ENCODE data around the gene CDH7.
A peak's percentile ranks its signal among the peaks of the same experiment; 100 is the strongest.

The CDH7 gene

DNA sequence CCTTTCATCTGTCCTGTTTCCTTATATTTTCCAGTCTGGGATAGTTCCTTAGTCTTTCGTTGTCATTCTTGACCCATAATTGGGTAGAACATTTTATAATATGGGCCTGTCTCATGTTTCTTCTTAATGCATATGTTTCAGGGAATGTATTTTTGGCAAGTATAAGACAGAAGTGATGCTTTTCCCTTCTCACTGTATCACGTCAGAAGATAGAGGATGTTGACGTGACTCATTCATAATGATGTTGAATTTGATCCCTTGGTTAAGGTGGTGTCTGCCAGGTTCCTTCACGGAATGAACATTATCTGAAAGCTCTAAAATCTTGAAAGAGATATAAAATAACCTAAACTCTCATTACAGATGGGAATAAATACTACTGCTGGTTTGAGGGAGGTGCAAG lies 18.8 kb downstream of the CDH7 start:
- no peak for DNase-seq (ENCODE audit: low spot score)

DNA sequence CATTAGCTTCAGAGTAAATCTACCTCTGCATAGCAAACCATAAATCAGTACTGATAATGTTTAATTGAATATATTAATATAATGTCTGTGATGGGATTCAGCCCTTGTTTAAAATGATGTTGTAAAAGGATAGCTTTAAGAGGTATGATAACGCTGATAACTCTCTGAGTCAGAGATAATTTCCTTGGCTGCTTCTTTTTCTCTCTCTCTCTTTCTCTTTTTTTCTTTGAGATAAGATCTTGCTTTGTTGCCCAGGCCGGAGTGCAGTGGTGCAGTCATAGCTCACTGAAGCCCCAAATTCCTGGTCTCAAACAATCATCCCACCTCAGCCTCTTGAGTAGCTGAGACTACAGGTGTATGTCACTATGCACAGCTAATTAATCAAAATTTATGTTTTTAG lies 35.7 kb downstream of the CDH7 start:
- no peak for DNase-seq (ENCODE audit: low spot score)

DNA sequence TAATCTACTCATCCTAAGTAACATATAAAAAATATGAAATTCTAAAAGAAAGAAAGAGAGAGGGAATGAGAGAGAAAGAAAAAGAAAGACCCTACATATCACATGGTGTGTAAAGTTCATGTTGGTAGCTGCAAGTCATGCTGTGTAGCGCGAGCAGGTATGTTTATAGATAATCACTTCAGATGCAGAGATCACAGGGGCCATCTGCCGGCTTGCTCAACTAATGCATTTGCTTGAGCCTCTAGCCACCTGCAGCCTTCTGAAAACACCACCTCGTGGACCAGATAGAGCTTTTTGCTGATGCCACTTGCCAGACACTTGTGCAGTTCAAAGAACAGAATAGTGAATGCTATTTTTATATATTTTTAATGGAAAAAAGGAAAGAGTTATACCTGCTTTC lies 37.6 kb downstream of the CDH7 start:
- peak; percentile 19 for DNase-seq (ENCODE audit: low spot score)

DNA sequence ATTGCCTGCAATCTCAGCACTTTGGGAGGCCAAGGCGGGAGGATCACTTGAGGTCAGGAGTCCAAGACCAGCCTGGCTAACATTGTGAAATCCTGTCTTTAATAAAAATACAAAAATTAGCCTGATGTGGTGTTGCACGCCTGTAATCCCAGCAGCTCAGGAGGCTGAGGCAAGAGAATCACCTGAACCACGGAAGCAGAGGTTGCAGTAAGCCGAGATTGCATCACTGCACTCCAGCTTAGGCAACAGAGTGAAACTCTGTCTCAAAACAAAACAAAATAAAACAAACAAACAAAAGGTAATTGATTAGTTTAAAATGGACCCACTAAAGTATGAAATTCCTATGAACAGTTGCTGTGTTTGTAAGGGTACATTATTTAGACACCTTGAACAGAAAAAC lies 39.8 kb downstream of the CDH7 start:
- DNase-seq (ENCODE audit: low spot score): no peak

DNA sequence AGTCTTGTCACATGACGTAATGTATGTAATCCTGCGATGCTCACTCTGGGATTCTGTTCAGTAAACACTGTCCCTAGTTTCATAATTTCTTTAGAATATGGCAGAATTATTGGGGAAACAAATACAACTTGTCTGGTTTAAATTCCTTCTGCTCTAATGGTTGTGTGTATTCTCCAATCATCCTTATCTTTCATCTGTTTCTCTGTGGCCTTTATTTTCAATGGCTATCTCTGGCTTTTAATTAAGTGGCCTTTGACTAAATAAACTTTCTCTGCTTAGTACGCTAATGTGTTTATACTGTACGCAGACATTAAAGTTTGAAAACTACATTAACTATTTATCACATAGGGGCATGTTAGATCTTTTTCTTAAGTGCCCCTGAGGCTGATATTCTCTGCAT lies 40.9 kb downstream of the CDH7 start:
- DNase-seq (ENCODE audit: low spot score): no peak

DNA sequence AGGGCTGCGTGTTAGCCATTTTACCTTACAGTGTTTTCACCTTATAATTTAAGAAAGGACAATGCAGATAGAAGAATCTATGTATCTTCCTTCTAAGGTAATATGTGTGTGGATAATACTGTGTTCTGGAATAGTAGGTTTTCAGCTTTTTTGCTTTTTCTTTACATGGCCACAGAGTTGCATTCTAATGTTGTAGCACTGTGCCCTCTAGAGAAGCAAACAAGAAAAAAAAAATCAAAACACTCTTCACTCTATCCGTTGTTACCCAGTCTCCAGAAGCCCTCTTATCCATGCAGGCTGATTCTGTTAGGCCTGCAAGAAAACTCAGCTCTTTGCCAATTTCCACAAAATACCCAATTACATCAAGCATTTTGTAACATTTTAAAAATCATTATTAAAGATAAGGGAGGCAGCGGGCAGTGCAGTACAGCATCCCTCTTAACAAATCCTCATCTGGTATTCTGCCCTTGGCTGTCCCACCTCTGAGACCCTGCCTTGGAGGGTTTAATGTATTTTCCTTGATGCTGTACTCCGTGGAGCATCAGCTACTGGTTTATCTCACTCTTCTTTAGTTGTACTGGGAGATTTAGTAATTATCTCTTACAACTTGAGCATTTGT lies 41.8 kb downstream of the CDH7 start:
- no peak for DNase-seq (ENCODE audit: low spot score)

DNA sequence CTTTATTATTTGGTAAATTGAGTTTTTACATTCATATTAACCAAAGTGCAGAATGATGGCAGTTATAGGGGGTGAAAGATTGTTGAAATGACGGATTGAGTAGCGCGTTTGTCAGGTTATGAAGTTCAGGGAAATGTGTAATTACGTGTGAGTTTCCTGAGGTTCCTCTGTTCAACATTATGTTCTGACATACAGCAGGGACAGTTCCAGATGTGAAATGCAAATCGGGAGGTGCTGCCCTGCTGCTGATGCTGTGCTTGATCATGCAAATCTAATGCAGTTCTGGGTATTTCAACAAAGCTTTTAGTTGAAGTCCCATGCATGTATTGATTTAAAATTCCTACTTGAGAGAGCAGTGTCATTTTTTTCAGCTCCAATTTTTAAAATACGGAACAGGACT lies 57.9 kb downstream of the CDH7 start:
- no peak for DNase-seq (ENCODE audit: low spot score)

DNA sequence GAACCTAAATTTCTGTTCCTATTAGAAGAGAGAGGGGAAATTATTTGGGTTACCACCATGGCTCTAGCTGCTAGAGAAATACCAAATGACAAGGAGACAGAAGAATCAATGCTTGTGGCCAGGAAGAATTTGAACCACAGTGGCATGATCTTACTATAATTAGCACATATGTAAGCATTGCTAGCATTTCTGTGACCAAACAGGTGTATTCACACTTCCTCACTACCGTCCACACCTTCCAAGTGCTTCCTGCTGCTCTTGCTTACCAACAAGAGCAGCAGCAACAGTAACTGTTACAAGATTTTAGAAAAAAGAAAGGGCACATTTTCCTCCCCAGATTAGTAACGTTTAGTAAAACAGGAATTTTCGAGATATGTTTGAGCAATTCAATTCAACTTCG lies 60.5 kb downstream of the CDH7 start:
- no peak for DNase-seq (ENCODE audit: low spot score)

DNA sequence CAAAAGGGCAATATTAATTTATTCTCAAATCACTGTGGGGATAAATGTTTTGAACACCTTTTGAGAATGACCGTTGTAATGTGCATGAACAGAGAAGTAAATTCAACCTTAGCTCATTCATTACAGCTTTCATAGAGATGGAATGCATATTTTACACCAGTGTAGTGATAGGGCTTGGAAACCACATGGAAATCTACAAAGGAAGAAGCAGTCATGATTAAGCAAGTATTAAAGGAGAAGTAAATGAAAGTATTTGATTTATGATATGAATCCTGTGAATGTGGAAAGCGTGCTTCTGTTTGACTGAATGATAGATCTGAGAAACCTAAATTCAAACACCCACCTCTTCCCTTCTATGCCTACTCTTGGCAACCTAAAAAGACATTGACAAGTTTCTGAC lies 64.7 kb downstream of the CDH7 start:
- no peak for DNase-seq (ENCODE audit: low spot score)

DNA sequence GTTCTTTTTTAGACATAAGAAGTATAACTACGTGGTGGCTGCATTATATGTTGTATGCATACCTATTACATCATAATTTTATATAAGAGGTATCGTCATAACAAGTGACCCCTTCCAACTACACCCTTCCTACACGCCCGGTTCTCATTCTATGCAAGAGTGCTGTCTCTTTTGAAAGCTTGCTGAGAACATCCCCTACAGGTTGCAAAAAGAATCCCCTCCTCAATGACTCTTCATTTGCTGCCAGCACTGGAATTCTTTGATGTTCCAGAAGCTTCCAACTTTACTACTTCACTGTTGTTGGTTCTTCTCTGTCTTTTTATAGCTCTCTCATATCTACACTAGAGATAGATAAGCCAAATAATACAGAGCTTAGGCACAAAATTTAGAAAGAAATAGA lies 66.4 kb downstream of the CDH7 start:
- no peak for DNase-seq (ENCODE audit: low spot score)

DNA sequence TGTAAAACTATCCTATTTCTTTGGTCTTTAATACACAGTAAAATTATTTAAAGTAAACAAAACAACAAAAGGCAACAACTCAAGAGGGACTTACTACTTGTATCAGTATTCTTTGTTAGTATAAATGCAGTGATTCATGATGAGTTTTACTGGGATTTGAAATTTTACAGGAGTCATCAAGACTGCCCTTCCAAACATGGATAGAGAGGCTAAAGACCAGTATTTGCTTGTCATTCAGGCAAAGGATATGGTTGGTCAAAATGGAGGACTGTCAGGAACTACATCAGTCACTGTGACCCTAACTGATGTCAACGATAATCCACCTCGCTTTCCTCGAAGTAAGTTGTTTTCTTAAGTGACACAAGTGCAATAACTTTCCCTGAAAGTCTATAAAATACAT lies 71.1 kb downstream of the CDH7 start:
- no peak for DNase-seq (ENCODE audit: low spot score)

DNA sequence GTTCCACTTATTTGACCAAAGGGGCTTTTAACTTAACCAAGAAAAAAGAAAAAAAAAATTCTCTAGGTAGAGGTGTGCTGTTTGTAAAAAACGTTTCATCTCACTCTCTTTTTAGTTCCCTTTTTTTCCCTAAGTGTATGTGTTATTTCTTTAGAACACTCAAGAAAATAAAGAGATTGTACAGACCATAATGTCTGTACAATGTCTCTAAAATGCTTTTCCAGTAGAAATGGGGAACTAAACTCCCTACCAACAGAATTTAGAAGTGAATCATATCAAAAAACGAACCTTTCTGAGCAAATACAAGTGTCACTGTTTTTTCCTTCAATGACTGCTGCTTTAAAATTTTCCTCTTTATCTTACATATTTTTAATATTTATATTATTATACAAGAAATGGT lies 72.0 kb downstream of the CDH7 start:
- no peak for DNase-seq (ENCODE audit: low spot score)

DNA sequence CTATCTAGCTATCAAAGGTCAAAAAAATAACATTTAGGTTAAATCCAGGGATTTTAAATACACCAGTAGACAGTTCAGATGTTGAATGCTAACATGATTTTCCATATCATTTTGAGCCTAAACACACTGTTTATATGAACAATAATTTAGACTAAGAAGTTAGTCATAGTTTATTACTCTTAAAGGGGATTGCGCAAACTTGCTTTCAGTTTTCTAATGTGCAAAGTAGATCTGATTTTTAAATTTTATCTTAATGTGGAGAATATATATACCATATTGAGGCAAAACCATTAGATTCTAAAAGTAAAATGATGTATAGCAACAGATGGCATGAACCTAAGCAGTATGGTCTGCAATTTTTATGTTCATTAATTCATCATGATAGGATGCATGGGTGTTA lies 76.6 kb downstream of the CDH7 start:
- no peak for DNase-seq (ENCODE audit: low spot score)

DNA sequence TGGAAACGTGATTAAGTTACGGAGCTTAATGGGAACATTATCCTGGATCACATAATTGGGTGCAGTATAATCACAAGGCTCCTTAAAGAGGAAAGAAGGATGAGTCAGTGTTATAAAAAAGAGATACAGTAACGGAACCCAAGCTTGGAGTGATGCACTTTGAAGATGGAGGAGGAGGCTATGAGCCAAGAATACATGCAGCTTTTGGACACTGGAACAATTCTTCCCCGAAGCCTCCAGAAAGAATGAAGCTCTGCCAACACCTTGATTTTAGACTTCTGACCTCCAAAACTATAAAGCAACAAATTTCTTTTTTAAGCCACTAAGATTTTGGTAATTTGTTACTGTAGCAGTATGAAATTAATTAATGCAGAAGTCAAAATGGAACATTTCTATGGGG lies 85.1 kb downstream of the CDH7 start:
- no peak for DNase-seq (ENCODE audit: low spot score)

DNA sequence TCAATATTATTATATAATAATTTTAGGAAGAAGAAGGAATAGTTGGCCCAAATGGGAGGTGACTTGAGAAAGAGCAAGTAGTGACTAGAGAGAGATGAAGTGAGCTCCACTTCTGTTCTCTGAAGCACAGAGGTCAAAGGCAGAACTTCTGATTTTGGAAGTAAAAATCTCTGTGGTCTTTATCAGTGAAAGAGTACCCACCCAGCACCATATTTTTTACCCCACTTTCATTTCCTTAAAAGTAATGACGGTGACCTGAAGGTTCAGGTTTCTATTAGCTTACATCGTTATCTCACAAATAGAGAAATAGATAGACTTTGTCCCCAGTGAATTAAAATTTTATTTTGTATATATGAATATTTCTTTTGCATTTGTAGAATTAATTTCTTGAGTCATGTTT lies 95.3 kb downstream of the CDH7 start:
- DNase-seq (ENCODE audit: low spot score): no peak

DNA sequence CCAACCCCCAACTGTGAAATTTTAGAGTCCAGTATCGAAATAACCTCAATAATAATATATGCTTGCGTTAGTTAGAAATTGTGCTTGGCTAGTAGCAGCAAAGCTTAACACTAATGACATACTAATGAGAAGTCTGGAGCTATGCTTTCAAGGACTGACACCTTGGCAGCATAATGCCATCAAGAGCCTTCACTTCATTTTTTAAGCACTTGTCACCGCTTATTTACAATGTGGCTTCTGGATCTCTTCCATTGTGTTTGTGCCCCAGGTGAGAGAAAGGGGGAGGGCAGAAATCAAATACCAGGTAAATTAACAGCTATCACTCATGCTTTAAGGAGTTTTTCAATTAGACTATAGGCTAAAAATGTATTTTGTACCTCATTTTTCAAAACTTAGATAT lies 101.5 kb downstream of the CDH7 start:
- DNase-seq (ENCODE audit: low spot score): no peak

DNA sequence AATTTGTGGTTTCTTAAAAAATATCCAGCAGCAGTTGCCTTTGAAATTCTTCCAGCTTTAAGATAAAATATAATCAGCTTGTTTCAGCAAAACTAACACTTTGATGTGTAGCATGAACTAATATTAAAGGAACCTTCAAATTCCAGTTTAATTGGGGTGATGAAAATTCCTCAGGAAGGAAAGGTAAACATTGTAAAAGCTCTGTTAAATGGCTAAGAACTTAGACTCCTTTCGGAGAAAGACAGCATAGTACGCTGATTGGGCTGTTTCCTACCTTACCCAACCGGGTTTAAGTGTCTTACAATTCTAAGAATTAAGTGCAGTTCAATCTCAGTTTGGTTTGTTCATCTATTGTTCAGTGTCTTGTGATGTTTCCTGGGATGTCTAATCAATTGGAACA lies 108.3 kb downstream of the CDH7 start:
- DNase-seq (ENCODE audit: low spot score): peak; percentile 56

DNA sequence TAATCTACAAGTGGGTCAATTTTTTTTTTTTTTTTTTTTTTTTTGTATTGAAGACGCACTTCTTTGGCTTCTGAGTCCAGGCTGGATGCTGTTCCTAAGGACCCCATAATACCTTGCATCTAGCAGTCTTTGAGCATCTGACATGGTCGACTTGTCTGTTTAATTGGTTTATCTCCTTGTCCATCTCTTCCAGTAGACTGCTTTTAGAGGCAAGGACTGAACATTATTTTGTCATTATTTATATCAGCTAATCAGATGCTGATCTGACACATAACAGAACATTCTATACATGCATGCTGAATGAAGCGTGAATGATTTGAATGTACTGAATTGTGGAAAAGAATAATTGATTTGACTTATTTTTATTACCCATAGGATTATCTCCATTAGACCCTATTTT lies 118.7 kb downstream of the CDH7 start:
- no peak for DNase-seq (ENCODE audit: low spot score)

DNA sequence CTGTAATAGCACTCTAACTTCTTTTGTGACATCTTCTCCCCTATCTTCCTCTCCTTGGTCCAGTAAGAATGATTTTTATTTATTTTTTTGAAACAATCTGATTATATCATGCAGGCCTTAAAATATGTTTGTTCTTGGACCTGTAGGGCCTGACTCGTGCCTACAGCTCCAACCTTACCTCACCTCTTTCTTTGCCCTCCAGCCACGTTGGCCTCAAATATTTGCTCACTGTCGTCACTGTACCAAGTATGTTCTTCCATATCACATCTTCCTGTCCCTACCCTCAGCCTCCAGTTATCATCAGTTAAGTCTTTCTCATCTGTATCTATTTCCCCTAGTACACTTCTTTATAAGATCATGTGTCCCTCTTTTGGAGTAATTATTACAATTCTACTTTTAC lies 125.5 kb downstream of the CDH7 start:
- no peak for DNase-seq (ENCODE audit: low spot score)

DNA sequence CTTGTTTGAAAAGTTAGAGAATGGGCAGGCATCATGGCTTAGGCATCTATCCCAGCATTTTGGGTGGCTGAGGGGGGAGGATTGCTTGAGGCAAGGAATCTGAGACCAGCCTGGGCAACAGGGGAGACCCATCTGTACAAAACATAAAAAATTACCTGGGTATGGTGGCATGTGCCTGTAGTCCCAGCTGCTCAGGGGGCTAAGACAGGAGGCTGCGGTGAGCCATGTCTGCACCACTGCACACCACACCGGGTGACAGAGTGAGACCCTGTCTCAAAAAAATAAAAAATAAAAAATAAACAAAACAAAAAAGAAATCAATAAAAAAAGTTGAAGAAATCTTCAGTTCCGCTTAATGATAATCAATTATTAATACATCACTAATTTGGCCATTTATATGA lies 146.5 kb downstream of the CDH7 start:
- DNase-seq (ENCODE audit: low spot score): no peak

DNA sequence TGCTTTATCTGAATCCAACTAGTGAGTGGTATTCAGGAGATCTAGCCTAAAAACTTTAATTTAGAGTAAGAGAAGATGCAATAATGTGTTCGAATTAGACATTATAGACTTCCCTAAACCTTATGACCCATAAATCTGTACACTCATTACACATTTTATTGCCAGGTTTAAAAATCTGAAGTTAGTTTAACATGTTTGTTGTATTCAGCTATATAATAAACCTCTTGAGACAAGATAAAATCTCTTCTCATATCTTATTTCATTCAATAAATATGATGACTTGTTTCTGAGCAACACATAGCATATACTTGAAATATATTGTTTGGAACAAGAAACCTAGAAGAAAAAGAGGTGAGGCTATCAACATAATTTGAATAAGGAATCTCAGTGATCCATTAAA lies 150.7 kb downstream of the CDH7 start:
- DNase-seq (ENCODE audit: low spot score): no peak

DNA sequence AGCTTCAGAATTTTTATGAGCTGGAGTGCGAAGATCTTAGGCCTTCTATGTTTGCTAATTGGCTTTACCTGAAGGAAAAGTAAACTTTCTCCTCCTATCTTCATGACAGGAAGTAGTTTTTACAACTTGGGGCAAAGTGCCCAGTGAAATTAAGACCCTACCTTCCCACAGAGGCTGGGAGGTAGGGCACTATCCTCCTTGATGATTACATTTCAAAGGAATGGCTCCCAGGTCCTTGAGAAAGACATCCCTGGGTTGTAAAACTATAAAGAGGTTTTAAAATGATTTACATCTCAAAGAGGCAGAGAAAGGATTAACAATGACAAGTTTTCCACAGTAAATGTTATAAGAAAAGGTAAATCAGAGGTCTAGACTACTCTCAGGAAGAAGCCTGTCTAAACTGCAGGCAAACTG lies 155.8 kb downstream of the CDH7 start:
- DNase-seq (ENCODE audit: low spot score): peak; percentile 88

DNA sequence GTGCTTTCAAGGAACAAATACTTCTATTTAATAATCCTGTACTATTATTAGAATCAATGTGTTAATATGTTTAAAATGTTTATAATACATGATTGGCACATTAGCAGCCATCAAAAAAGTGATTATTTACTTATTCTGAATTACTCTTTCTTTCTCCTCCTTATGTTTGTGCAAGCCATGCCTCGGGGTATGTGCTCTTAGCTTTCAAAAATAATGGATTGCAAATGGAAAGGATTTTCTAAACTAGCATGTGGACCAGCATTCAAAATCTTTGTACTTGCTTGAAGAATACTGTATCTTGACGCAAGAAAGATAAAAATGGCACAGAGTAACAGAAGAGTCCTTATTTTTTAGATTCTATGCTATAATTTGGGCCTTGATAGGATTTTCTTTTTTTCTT lies 156.5 kb downstream of the CDH7 start:
- no peak for DNase-seq (ENCODE audit: low spot score)

DNA sequence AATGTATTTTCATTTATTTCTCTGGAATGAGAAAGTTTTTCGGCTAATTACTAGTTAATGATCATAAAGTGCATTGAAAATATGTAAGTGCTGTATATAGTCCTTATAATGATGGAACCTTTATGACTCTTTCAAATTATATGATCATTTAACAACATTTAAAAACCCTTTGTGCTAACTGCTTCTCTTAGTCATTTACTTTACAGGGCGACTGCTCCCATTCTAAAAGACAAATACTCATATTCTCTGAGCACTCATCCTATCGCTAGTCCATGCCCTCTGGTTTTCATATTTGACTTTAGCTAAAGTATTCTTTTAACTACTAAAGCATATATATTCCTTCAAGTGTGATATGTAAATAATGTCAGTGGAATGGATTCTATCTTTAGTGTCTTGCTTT lies 168.2 kb downstream of the CDH7 start:
- DNase-seq (ENCODE audit: low spot score): no peak

DNA sequence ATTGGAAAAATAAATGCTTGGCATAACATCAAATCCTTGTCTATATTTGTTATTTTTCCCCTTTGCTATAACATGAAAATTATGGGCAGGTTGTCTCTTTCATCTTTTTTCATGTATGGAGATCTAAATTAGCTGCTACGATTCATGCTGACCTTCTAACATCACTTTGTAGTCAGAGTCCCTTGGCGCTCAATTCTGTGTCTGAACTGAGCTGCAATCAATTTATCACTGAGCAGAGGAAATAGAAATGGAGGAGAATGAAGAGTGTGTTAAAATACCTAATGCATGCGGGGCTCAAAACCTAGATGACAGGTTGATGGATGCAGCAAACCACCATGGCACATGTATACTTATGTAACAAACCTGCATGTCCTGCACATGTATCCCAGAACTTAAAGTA lies 168.9 kb downstream of the CDH7 start:
- DNase-seq (ENCODE audit: low spot score): no peak

All from LoVo (cell line).